CD4-positive, CD25-positive, alpha-beta regulatory T cell (primary cell): ENCODE data around the gene MT2A. TPM values are rescaled to one million over a fixed set of nuclear protein-coding genes. Genes with fewer than 3 reads are reported as not detected.
A peak's percentile ranks its signal among the peaks of the same experiment; 100 is the strongest.

ENCODE experiments used
- ATAC-seq, 2 donors: fragments of 150-1000 bp; cut with Tn5 transposase; one replicate each; pipeline ENCODE4 v1.10.0; 2021; ENCODE audit warnings: low read depth in 2 of 2, moderate number of reproducible peaks in 2 of 2, moderate library complexity in 1 of 2
- DNase-seq, 3 donors: peaks; one replicate each; pipeline versions ENCODE4 v3.0.0 to v3.0.0-alpha.2; 2012 to 2022; ENCODE audit warnings: mixed read lengths in 1 of 3
- H3K27ac ChIP-seq: one replicate; pipeline ENCODE4 v1.7.0; 2013; ENCODE audit warnings: mild to moderate bottlenecking, low read length; ENCODE audit not compliant: insufficient read depth, poor library complexity, severe bottlenecking
- H3K27me3 ChIP-seq: one replicate; pipeline ENCODE4 v1.7.0; 2013; ENCODE audit warnings: low read length; ENCODE audit not compliant: control insufficient read depth, insufficient read depth
- H3K36me3 ChIP-seq: one replicate; pipeline ENCODE4 v1.7.0; 2013; ENCODE audit warnings: mild to moderate bottlenecking, low read length, moderate library complexity; ENCODE audit not compliant: control insufficient read depth, insufficient read depth
- H3K4me1 ChIP-seq: 2 replicates; pipeline ENCODE4 v1.7.0; 2013; ENCODE audit warnings: mild to moderate bottlenecking, low read length; ENCODE audit not compliant: insufficient read depth, control insufficient read depth, poor library complexity, severe bottlenecking
- H3K4me3 ChIP-seq: one replicate; pipeline ENCODE4 v1.7.0; 2013; ENCODE audit warnings: low read depth, mild to moderate bottlenecking, low read length, moderate library complexity
- H3K9me3 ChIP-seq, 2 experiments: 1 replicate in 1 of 2; 2 replicates in 1 of 2; pipeline ENCODE4 v1.7.0; 2013; ENCODE audit warnings: low read length in 2 of 2, mild to moderate bottlenecking in 1 of 2, moderate library complexity in 1 of 2; ENCODE audit not compliant: control insufficient read depth in 2 of 2
- H3K27ac Mint-ChIP-seq, 3 donors: one replicate each; pipeline ENCODE4 v1.8.0; 2020 to 2022; ENCODE audit warnings: mild to moderate bottlenecking in 3 of 3, mixed read lengths in 3 of 3, moderate library complexity in 2 of 3
- H3K27me3 Mint-ChIP-seq: one replicate; pipeline ENCODE4 v1.8.0; 2022; ENCODE audit warnings: mild to moderate bottlenecking, mixed read lengths
- H3K36me3 Mint-ChIP-seq: one replicate; pipeline ENCODE4 v1.8.0; 2020; ENCODE audit warnings: mixed read lengths
- H3K4me1 Mint-ChIP-seq, 4 donors: one replicate each; pipeline ENCODE4 v1.8.0; 2020 to 2022; ENCODE audit warnings: mixed read lengths in 4 of 4, mild to moderate bottlenecking in 1 of 4
- H3K4me3 Mint-ChIP-seq, 4 donors: one replicate each; pipeline ENCODE4 v1.8.0; 2020 to 2022; ENCODE audit warnings: mild to moderate bottlenecking in 4 of 4, mixed read lengths in 4 of 4, moderate library complexity in 3 of 4
- H3K9me3 Mint-ChIP-seq, 7 donors: one replicate each; pipeline ENCODE4 v1.8.0; 2020 to 2022; ENCODE audit warnings: mixed read lengths in 7 of 7, mild to moderate bottlenecking in 3 of 7, moderate library complexity in 2 of 7
- polyA plus RNA-seq, 4 donors: library from polyadenylated mRNA; unstranded; fragments of 300-500 nt; fragmentation: Illumina TruSeq; gene quantifications; one replicate each; pipeline ENCODE4 v1.2.3, GENCODE V29; 2021
- total RNA-seq: library from RNA; stranded (reverse); gene quantifications from one replicate; pipeline ENCODE4 v1.2.3, GENCODE V29; 2022

Gene MT2A
- total and polyA plus RNA-seq, 5 donors from 2014 or later: 103 to 444 (median 223) TPM

- Mint-ChIP-seq H3K9me3 (peaks cover 0 to 2% (median 0%) of the 10 kb centered on the region in 7 donors), H3K4me1 (peaks cover 5 to 41% (median 26%) of the 10 kb centered on the region in 4 donors), H3K36me3 (peaks cover 10% of the 10 kb centered on the region), H3K4me3 (peak within 1 kb of the TSS; percentile 93 to 98 (median 98)), H3K27me3 (peaks cover 7% of the 10 kb centered on the region), H3K27ac (peak within 1 kb of the TSS; percentile 83 to 97 (median 90))
- H3K36me3 ChIP-seq: no peaks in the 10 kb centered on the region
- H3K4me1 ChIP-seq: peaks cover 27% of the 10 kb centered on the region
- H3K4me3 ChIP-seq: peak within 1 kb of the TSS; percentile 89
- H3K9me3 ChIP-seq: no peaks in the 10 kb centered on the region
- H3K27ac ChIP-seq: peak within 1 kb of the TSS; percentile 48
- no peaks in the 10 kb centered on the region for H3K27me3 ChIP-seq
- DNase-seq: peak; percentile 51 to 78 (median 67)
- peak; percentile 74 to 76 for ATAC-seq
Measured at GRCh38 chr16:56657555-56658326, 49.4 kb downstream of the MT2A start, which contains the start of gene MT1F. TSS of gene MT1F (plus strand) at chr16:56657959. CDS start at chr16:56658059, 100 bp downstream.

GRCh38 chr16:56658327-56658875 lies 50.0 kb downstream of the MT2A start:
- H3K9me3 Mint-ChIP-seq: peaks cover 0 to 2% (median 0%) of the 10 kb centered on the region in 7 donors
- H3K36me3 ChIP-seq: no peaks in the 10 kb centered on the region
- H3K36me3 Mint-ChIP-seq: peaks cover 10% of the 10 kb centered on the region
- H3K27me3 Mint-ChIP-seq: peaks cover 9% of the 10 kb centered on the region
- no peak for ATAC-seq
- DNase-seq: no peak
- H3K4me3 ChIP-seq: peak overlapping the region; percentile 89
- peak overlapping the region; percentile 93 to 98 (median 98) for H3K4me3 Mint-ChIP-seq
- H3K27ac ChIP-seq: peak overlapping the region; percentile 48
- no peaks in the 10 kb centered on the region for H3K9me3 ChIP-seq
- H3K27ac Mint-ChIP-seq: peak overlapping the region; percentile 83 to 97 (median 90)
- peaks cover 33% of the 10 kb centered on the region for H3K4me1 ChIP-seq
- no peaks in the 10 kb centered on the region for H3K27me3 ChIP-seq
- peaks cover 5 to 46% (median 27%) of the 10 kb centered on the region in 4 donors for H3K4me1 Mint-ChIP-seq

Other genes starting within 250 kb of the MT2A start
- gene AMFR, start 183.0 kb upstream of the MT2A start, total RNA-seq: 77.3 TPM
- 10 to 100 TPM; 21.1 to 60.4 (median 44.0) TPM for gene AMFR, start 183.0 kb upstream of the MT2A start, polyA plus RNA-seq
- gene NUDT21, start 157.3 kb upstream of the MT2A start, total RNA-seq: 111 TPM
- gene NUDT21, start 157.3 kb upstream of the MT2A start, polyA plus RNA-seq: 100 to 1,000 TPM in 3 of 4 donors, 10 to 100 TPM in 1; 91.9 to 128 (median 104) TPM
- gene OGFOD1, start 157.0 kb upstream of the MT2A start, total RNA-seq: 22.7 TPM
- gene OGFOD1, start 157.0 kb upstream of the MT2A start, polyA plus RNA-seq: 10 to 100 TPM; 80.9 to 96.4 (median 85.7) TPM
- 46.5 TPM for gene BBS2, start 88.6 kb upstream of the MT2A start, total RNA-seq
- 10 to 100 TPM; 24.8 to 39.2 (median 33.6) TPM for gene BBS2, start 88.6 kb upstream of the MT2A start, polyA plus RNA-seq
- gene MT4, start 43.5 kb upstream of the MT2A start, total RNA-seq: not detected
- not detected for gene MT4, start 43.5 kb upstream of the MT2A start, polyA plus RNA-seq
- not detected for gene MT3, start 19.1 kb upstream of the MT2A start, total RNA-seq
- 1 to 10 TPM in 1 of 4 donors, not detected in 3; 1.2 TPM for gene MT3, start 19.1 kb upstream of the MT2A start, polyA plus RNA-seq
- 10.4 TPM for gene MT1E, start 17.2 kb downstream of the MT2A start, total RNA-seq
- 10 to 100 TPM in 3 of 4 donors, 1 to 10 TPM in 1; 5.6 to 86.9 (median 24.7) TPM for gene MT1E, start 17.2 kb downstream of the MT2A start, polyA plus RNA-seq
- gene MT1M, start 24.1 kb downstream of the MT2A start, total RNA-seq: not detected
- not detected for gene MT1M, start 24.1 kb downstream of the MT2A start, polyA plus RNA-seq
- not detected for gene MT1A, start 30.1 kb downstream of the MT2A start, total RNA-seq
- gene MT1A, start 30.1 kb downstream of the MT2A start, polyA plus RNA-seq: not detected
- gene MT1B, start 43.3 kb downstream of the MT2A start, total RNA-seq: not detected
- not detected for gene MT1B, start 43.3 kb downstream of the MT2A start, polyA plus RNA-seq
- 6.8 TPM for gene MT1F, start 49.4 kb downstream of the MT2A start, total RNA-seq
- gene MT1F, start 49.4 kb downstream of the MT2A start, polyA plus RNA-seq: 10 to 100 TPM; 26.0 to 88.5 (median 37.1) TPM
- not detected for gene MT1G, start 59.5 kb downstream of the MT2A start, total RNA-seq
- gene MT1G, start 59.5 kb downstream of the MT2A start, polyA plus RNA-seq: not detected
- gene MT1H, start 61.2 kb downstream of the MT2A start, total RNA-seq: not detected
- not detected for gene MT1H, start 61.2 kb downstream of the MT2A start, polyA plus RNA-seq
- gene MT1X, start 73.9 kb downstream of the MT2A start, total RNA-seq: 20.2 TPM
- 100 to 1,000 TPM; 125 to 231 (median 159) TPM for gene MT1X, start 73.9 kb downstream of the MT2A start, polyA plus RNA-seq
- gene NUP93, start 121.5 kb downstream of the MT2A start, total RNA-seq: 66.8 TPM
- 10 to 100 TPM; 55.0 to 92.7 (median 79.4) TPM for gene NUP93, start 121.5 kb downstream of the MT2A start, polyA plus RNA-seq